Fibroblast of skin of right biceps (primary cell): ENCODE measurements around the gene STAT5A.
"Not testable (repeated sequence)": the region's sequence is repeated elsewhere in the genome, so short reads cannot be mapped to it uniquely, and the experiment has no call there.

Experiments used
- DNase-seq: peaks from one replicate; pipeline ENCODE4 v3.0.0-alpha.2; 2013

The STAT5A gene

GRCh38 chr17:42286411-42287221 is 1.7 kb upstream of the STAT5A start:
- DNase-seq: no peak

- DNase-seq: no peak
These were observed 857 bp upstream of the STAT5A start for GRCh38 chr17:42287305-42287976.

- no peak for DNase-seq
These were observed 709 bp downstream of the STAT5A start for GRCh38 chr17:42288803-42289610.

- no peak for DNase-seq
These were observed 1.4 kb downstream of the STAT5A start for GRCh38 chr17:42289611-42290181.

GRCh38 chr17:42290577-42290976 is 2.3 kb downstream of the STAT5A start:
- DNase-seq: no peak

GRCh38 chr17:42291129-42291528 is 2.8 kb downstream of the STAT5A start:
- no peak for DNase-seq

GRCh38 chr17:42294469-42295398 is 6.4 kb downstream of the STAT5A start:
- no peak for DNase-seq

GRCh38 chr17:42296012-42296411 is 7.7 kb downstream of the STAT5A start:
- no peak for DNase-seq

GRCh38 chr17:42297775-42298174 is 9.5 kb downstream of the STAT5A start:
- DNase-seq: not testable (repeated sequence)

- DNase-seq: not testable (repeated sequence)
These were observed 11.1 kb downstream of the STAT5A start for GRCh38 chr17:42299361-42299760.

- not testable (repeated sequence) for DNase-seq
These were observed 11.6 kb downstream of the STAT5A start for GRCh38 chr17:42299913-42300312.

- no peak for DNase-seq
These were observed 12.7 kb downstream of the STAT5A start for GRCh38 chr17:42301022-42301421.

- DNase-seq: no peak
These were observed 15.4 kb downstream of the STAT5A start for GRCh38 chr17:42303694-42304093.

- no peak for DNase-seq
These were observed 16.1 kb downstream of the STAT5A start for GRCh38 chr17:42304187-42305030.

- DNase-seq: not testable (repeated sequence)
These were observed 16.7 kb downstream of the STAT5A start for GRCh38 chr17:42305031-42305330.

GRCh38 chr17:42305543-42306384 is 17.5 kb downstream of the STAT5A start:
- no peak for DNase-seq

GRCh38 chr17:42306385-42306667 is 18.0 kb downstream of the STAT5A start:
- DNase-seq: no peak

GRCh38 chr17:42307362-42307927 is 19.1 kb downstream of the STAT5A start:
- no peak for DNase-seq

- DNase-seq: no peak
These were observed 20.1 kb downstream of the STAT5A start for GRCh38 chr17:42308446-42308845.

GRCh38 chr17:42309142-42309541 is 20.8 kb downstream of the STAT5A start:
- no peak for DNase-seq
